GM12891 (cell line): ENCODE measurements around the gene ZDBF2.

Source experiments
- POLR2A ChIP-seq: IDR thresholded peaks from 2 replicates; pipeline ENCODE4 v1.6.1; 2011; ENCODE audit warnings: low read depth, low read length, control low read depth
- POLR2AphosphoS5 ChIP-seq: IDR thresholded peaks from 2 replicates; pipeline ENCODE4 v1.6.1; 2011; ENCODE audit warnings: low read depth, low read length, control low read depth
- POU2F2 ChIP-seq: IDR thresholded peaks from 2 replicates; pipeline ENCODE4 v1.6.1; 2011; ENCODE audit warnings: low read depth, mild to moderate bottlenecking, control low read depth, low read length, moderate library complexity
- TAF1 ChIP-seq: IDR thresholded peaks from 2 replicates; pipeline ENCODE4 v1.6.1; 2011; ENCODE audit warnings: low read depth, low read length, control low read depth

- TF ChIP-seq POLR2AphosphoS5 (no peak), POLR2A (no peak), POU2F2 (no peak), TAF1 (no peak)
These were observed 62.4 kb downstream of the ZDBF2 start for GRCh38 chr2:206336861-206337260.
